K562 (cell line): ENCODE results near the gene SLC16A5. TPM values are rescaled to one million over a fixed set of nuclear protein-coding genes. Genes with fewer than 3 reads are reported as not detected.
A peak's percentile ranks its signal among the peaks of the same experiment; 100 is the strongest.

ENCODE experiments used
- CREB3 ChIP-seq: fragments of 450-650 bp; conservative IDR thresholded peaks from 2 replicates; pipeline ENCODE4 v1.6.1; 2016; ENCODE audit warnings: missing genetic modification characterization, low read depth, mild to moderate bottlenecking, missing compliant biosample characterization, moderate library complexity
- DNMT1 ChIP-seq: fragments of 450-650 bp; IDR thresholded peaks from 2 replicates; pipeline ENCODE4 v1.6.1; 2016; ENCODE audit warnings: antibody characterized with exemption, mild to moderate bottlenecking
- FOS ChIP-seq: IDR thresholded peaks from 3 replicates; pipeline ENCODE4 v1.6.1; 2011; ENCODE audit not compliant: insufficient read length; ENCODE audit errors: extremely low read depth
- GATA2 ChIP-seq: sonication (generic); formaldehyde crosslinking; IDR thresholded peaks from 2 replicates; pipeline ENCODE4 v1.4.0; 2020; ENCODE audit warnings: mild to moderate bottlenecking, missing genetic modification reagents
- GTF2F1 ChIP-seq: IDR thresholded peaks from 2 replicates; pipeline ENCODE4 v1.6.1; 2011; ENCODE audit warnings: low read depth, low read length, improper control_type of control experiment
- HOMEZ ChIP-seq: fragments of 250-450 bp; sonication (Bioruptor Pico); IDR thresholded peaks from 2 replicates; pipeline ENCODE4 v1.4.0; 2020; ENCODE audit warnings: mild to moderate bottlenecking, moderate library complexity
- MAFF ChIP-seq: IDR thresholded peaks from 2 replicates; pipeline ENCODE4 v1.6.1; 2012; ENCODE audit warnings: low read length, improper control_type of control experiment
- MAZ ChIP-seq, 2 experiments: fragments of 450-650 bp in 1 of 2; sonication (generic) in 1 of 2; formaldehyde crosslinking; IDR thresholded peaks in 1 of 2; conservative IDR thresholded peaks in 1 of 2; 2 replicates each; pipeline versions ENCODE4 v1.4.0 to v1.5.0; 2020; ENCODE audit warnings: mild to moderate bottlenecking in 1 of 2, missing genetic modification reagents in 1 of 2
- NCOA1 ChIP-seq: fragments of 450-650 bp; IDR thresholded peaks from 2 replicates; pipeline ENCODE4 v1.6.1; 2016; ENCODE audit warnings: low read depth
- NELFE ChIP-seq: IDR thresholded peaks from 2 replicates; pipeline ENCODE4 v1.6.1; 2011; ENCODE audit warnings: mild to moderate bottlenecking; ENCODE audit not compliant: insufficient read depth, insufficient read length
- NR2C1 ChIP-seq, 2 experiments: fragments of 450-650 bp; IDR thresholded peaks; 2 replicates each; pipeline ENCODE4 v1.6.1; 2017; ENCODE audit warnings: mild to moderate bottlenecking in 2 of 2, antibody characterized with exemption in 1 of 2, inconsistent platforms in 1 of 2, missing compliant biosample characterization in 1 of 2, missing genetic modification characterization in 1 of 2
- SMARCE1 ChIP-seq: fragments of 450-650 bp; IDR thresholded peaks from 2 replicates; pipeline ENCODE4 v1.7.1; 2016; ENCODE audit warnings: mild to moderate bottlenecking
- TAF1 ChIP-seq: IDR thresholded peaks from 2 replicates; pipeline ENCODE4 v1.6.1; 2011; ENCODE audit warnings: mild to moderate bottlenecking, low read length, moderate library complexity; ENCODE audit not compliant: insufficient read depth, control insufficient read depth, severe bottlenecking; ENCODE audit errors: extremely low read depth
- TOE1 ChIP-seq, 2 experiments: fragments of 450-650 bp in 1 of 2; sonication (generic) in 1 of 2; formaldehyde crosslinking in 1 of 2; IDR thresholded peaks; 2 replicates each; pipeline versions ENCODE4 v1.7.1 to v1.8.0; 2016 to 2022; ENCODE audit warnings: borderline replicate concordance in 2 of 2, mild to moderate bottlenecking in 2 of 2, antibody characterized with exemption in 1 of 2, inconsistent platforms in 1 of 2, low read depth in 1 of 2, missing genetic modification reagents in 1 of 2, moderate library complexity in 1 of 2
- YY1 ChIP-seq, 3 experiments: IDR thresholded peaks; 2 replicates each; pipeline ENCODE4 v1.6.1; 2011; ENCODE audit warnings: low read length in 2 of 3, mild to moderate bottlenecking in 2 of 3, moderate library complexity in 2 of 3, borderline replicate concordance in 1 of 3, control low read depth in 1 of 3, low read depth in 1 of 3; ENCODE audit not compliant: insufficient read depth in 3 of 3, insufficient replicate concordance in 2 of 3, control insufficient read depth in 1 of 3, insufficient read length in 1 of 3; ENCODE audit errors: extremely low read depth in 1 of 3
- ZBTB33 ChIP-seq: sonication (generic); formaldehyde crosslinking; IDR thresholded peaks from 2 replicates; pipeline ENCODE4 v1.8.1; 2023; ENCODE audit warnings: mild to moderate bottlenecking, missing genetic modification reagents
- ZNF212 ChIP-seq: fragments of 450-650 bp; formaldehyde crosslinking; IDR thresholded peaks from 2 replicates; pipeline ENCODE4 v1.4.0; 2020; ENCODE audit warnings: mild to moderate bottlenecking
- ZNF511 ChIP-seq: sonication (generic); formaldehyde crosslinking; IDR thresholded peaks from 2 replicates; pipeline ENCODE4 v1.8.0; 2022; ENCODE audit warnings: mild to moderate bottlenecking, missing genetic modification reagents
- ZNF76 ChIP-seq: fragments of 250-450 bp; sonication (Bioruptor Pico); IDR thresholded peaks from 2 replicates; pipeline ENCODE4 v1.4.0; 2020; ENCODE audit warnings: mild to moderate bottlenecking, moderate library complexity, borderline replicate concordance
- ZNF77 ChIP-seq: fragments of 250-450 bp; sonication (Bioruptor Pico); IDR thresholded peaks from 2 replicates; pipeline ENCODE4 v1.5.0; 2020
- polyA plus RNA-seq, 8 experiments: library from polyadenylated mRNA; depleted of rRNA in 4 of 8; stranded (reverse) in 5 of 8; unstranded in 3 of 8; fragments of >200 nt; fragmentation: Nextera tagmentation in 2 of 8; fragmentation: Illumina TruSeq in 1 of 8; extraction: Ambion mirVana in 2 of 8; extraction: Trizol in 1 of 8; gene quantifications; 2 replicates each; pipeline versions ENCODE4 v1.2.1 to v1.2.3, GENCODE V29; 2011 to 2014; ENCODE audit warnings: inconsistent platforms in 1 of 8, missing spikeins in 1 of 8
- total RNA-seq, 7 experiments: library from RNA; depleted of rRNA in 6 of 7; stranded (reverse); fragments of >200 nt in 6 of 7; fragmentation: Illumina TruSeq in 2 of 7; extraction: Trizol in 2 of 7; gene quantifications; 2 replicates each; pipeline versions ENCODE4 v1.2.1 to v1.2.3, GENCODE V29; 2011 to 2021; ENCODE audit warnings: low replicate concordance in 1 of 7

The SLC16A5 gene
- total and polyA plus RNA-seq, 9 of the 15 experiments (the other 6 are each of a cell fraction or from before 2014, with no cell fraction given): 0.06 to 2.6 (median 0.91) TPM

GRCh38 chr17:75154195-75155106 is 66.7 kb downstream of the SLC16A5 start, which contains the start of gene JPT1 (continued):
- TF ChIP-seq YY1 (IDR thresholded peaks at IDR 0.05; ENCODE audit: borderline replicate concordance in 1 of 3, control insufficient read depth in 1 of 3, extremely low read depth in 1 of 3, insufficient read depth in 3 of 3, insufficient read length in 1 of 3, insufficient replicate concordance in 2 of 3, low read depth in 1 of 3, low read length in 2 of 3) (peak; percentile 26 to 77 (median 69)), NR2C1 (IDR thresholded peaks at IDR 0.05) (no peak; the same call in 1 of the 2 replicates), NR2C1 (tag; IDR thresholded peaks at IDR 0.05) (no peak), ZBTB33 (CRISPR knock-in tag) (no peak), DNMT1 (no peak), ZNF76 (no peak), FOS (peak; percentile 97), NCOA1 (0 out of 2 replicates have a peak, but pooled peaks have one; percentile 46), MAZ (CRISPR knock-in tag; conservative IDR thresholded peaks at IDR 0.05 in 1 of 2, IDR thresholded peaks at IDR 0.05 in 1 of 2) (peak; percentile 64 to 88), MAFF (peak; percentile 77), ZNF77 (CRISPR knock-in tag) (no peak), TAF1 (peak; percentile 95), NELFE (peak; percentile 100), TOE1 (IDR thresholded peaks at IDR 0.05; ENCODE audit: borderline replicate concordance) (peak; percentile 37; the same call in 1 of the 2 replicates), TOE1 (CRISPR knock-in tag; IDR thresholded peaks at IDR 0.05; ENCODE audit: borderline replicate concordance, low read depth) (no peak), ZNF511 (CRISPR knock-in tag) (peak; percentile 69), CREB3 (no peak), GATA2 (CRISPR knock-in tag) (no peak), GTF2F1 (peak; percentile 94), SMARCE1 (peak; percentile 55), HOMEZ (CRISPR knock-in tag) (no peak; the same call in 1 of the 2 replicates), ZNF212 (0 out of 2 replicates have a peak, but pooled peaks have one; percentile 79)
